Vagina (tissue), 2 donors: Measurements from ENCODE around the gene ALS2.

Experiments
- CTCF ChIP-seq, 3 experiments: fragments of 450-650 bp in 2 of 3; fragments of 200-600 bp in 1 of 3; sonication (generic) in 1 of 3; IDR thresholded peaks; one replicate each; pipeline ENCODE4 v1.5.1; 2017 to 2019; ENCODE audit warnings: antibody characterized with exemption in 3 of 3, mild to moderate bottlenecking in 2 of 3, moderate library complexity in 2 of 3
- POLR2A ChIP-seq, 2 donors: fragments of 450-650 bp; IDR thresholded peaks; one replicate each; pipeline ENCODE4 v1.6.1; 2017; ENCODE audit warnings: antibody characterized with exemption in 2 of 2, mild to moderate bottlenecking in 2 of 2, moderate library complexity in 2 of 2
- POLR2AphosphoS5 ChIP-seq, 2 donors: sonication (generic); formaldehyde crosslinking; IDR thresholded peaks; one replicate each; pipeline ENCODE4 v1.9.0; 2017; ENCODE audit warnings: antibody characterized with exemption in 2 of 2, mild to moderate bottlenecking in 2 of 2, low read depth in 1 of 2; ENCODE audit not compliant: insufficient read depth in 1 of 2

GRCh38 chr2:201758234-201758633 is 22.5 kb downstream of the ALS2 start:
- TF ChIP-seq CTCF (IDR thresholded peaks at IDR 0.05) (no peak), POLR2A (IDR thresholded peaks at IDR 0.05) (no peak), POLR2AphosphoS5 (IDR thresholded peaks at IDR 0.05; ENCODE audit: insufficient read depth in 1 of 2, low read depth in 1 of 2) (no peak)
